GM12875 (cell line): Measurements from ENCODE around the gene ZNF24.

ENCODE experiments used
- H3K4me3 ChIP-seq: one replicate; pipeline ENCODE4 v1.5.1; 2011; ENCODE audit warnings: low read depth, low read length, control low read depth
- CTCF ChIP-seq: IDR thresholded peaks from 2 replicates; pipeline ENCODE4 v1.5.1; 2011; ENCODE audit warnings: low read depth, mild to moderate bottlenecking, control low read depth, inconsistent platforms, low read length, moderate library complexity, borderline replicate concordance; ENCODE audit not compliant: insufficient read depth

The ZNF24 gene

GRCh38 chr18:35386600-35387100 is 42.4 kb upstream of the ZNF24 start:
- no peak overlapping the region for H3K4me3 ChIP-seq
- TF ChIP-seq CTCF, result peak; percentile 89

GRCh38 chr18:35383136-35383535 is 38.9 kb upstream of the ZNF24 start:
- H3K4me3 ChIP-seq, result no peak overlapping the region
- TF ChIP-seq CTCF, result no peak

- no peak for TF ChIP-seq CTCF
- H3K4me3 ChIP-seq, result no peak overlapping the region
Observed at GRCh38 chr18:35379421-35379820, 35.2 kb upstream of the ZNF24 start.

- TF ChIP-seq CTCF, result no peak
- no peak overlapping the region for H3K4me3 ChIP-seq
Observed at GRCh38 chr18:35378574-35378896, 34.3 kb upstream of the ZNF24 start.

- TF ChIP-seq CTCF, result no peak
- H3K4me3 ChIP-seq, result no peak overlapping the region
Observed at GRCh38 chr18:35377875-35378573, 33.8 kb upstream of the ZNF24 start.

- TF ChIP-seq CTCF, result no peak
- H3K4me3 ChIP-seq, result peak within 1 kb of the TSS; percentile 65
Observed at GRCh38 chr18:35376742-35377695, 32.8 kb upstream of the ZNF24 start, which contains the start of gene ZNF396. ZNF396 (minus strand) TSS chr18:35377337; CDS start chr18:35374292, 3,045 bp downstream.

- TF ChIP-seq CTCF, result no peak
- peak overlapping the region; percentile 65 for H3K4me3 ChIP-seq
Observed at GRCh38 chr18:35376393-35376741, 32.1 kb upstream of the ZNF24 start.
